ENCODE measurements around the gene B4GALT2. TPM values are rescaled to one million over a fixed set of nuclear protein-coding genes. Genes with fewer than 3 reads are reported as not detected.

B4GALT2 gene
- total and polyA plus RNA-seq, 2 donors (not counting 1 experiment from before 2014, with no cell fraction given): 4.6 to 6.5 TPM

DNA sequence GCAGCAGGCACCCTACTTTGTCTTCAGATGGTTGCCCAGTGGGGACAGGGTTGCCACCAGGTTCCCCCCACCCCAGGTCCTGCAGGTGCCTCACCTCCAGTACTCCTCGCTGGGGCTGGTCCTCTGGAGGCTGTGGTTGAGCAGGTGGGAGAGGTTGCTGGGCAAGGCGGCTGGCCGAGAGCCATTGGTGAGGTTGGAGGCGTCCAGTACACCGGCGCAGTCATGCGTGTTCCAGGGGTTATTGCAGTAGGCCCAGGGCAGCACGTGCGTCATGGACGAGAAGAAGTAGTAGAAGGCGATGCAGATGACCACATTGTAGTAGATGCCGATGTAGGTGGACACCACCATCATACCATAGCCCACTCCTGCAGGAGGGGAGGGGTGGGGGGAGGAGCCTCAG is 29.2 kb downstream of the B4GALT2 start:
- POLR2A ChIA-PET: interaction anchor here (0.7 kb wide), 1 partner anchor 22 kb away, joined by 5 read pairs; no protein-coding TSS in a partner anchor
- no peaks in the 10 kb centered on the region for H3K9me3 Mint-ChIP-seq (ENCODE audit: insufficient read depth)
- no peaks in the 10 kb centered on the region for H3K27me3 Mint-ChIP-seq
- Histone ChIP-seq H3K79me2 (ENCODE audit: control insufficient read depth, insufficient read depth, low read length) (no peaks in the 10 kb centered on the region), H3K4me3 (ENCODE audit: control extremely low read depth in 1 of 5, extremely low read depth in 1 of 5, insufficient read depth in 1 of 5, low read depth in 2 of 5, low read length in 4 of 5) (no peak overlapping the region), H3K9ac (ENCODE audit: low read length) (no peak overlapping the region), H4K20me1 (ENCODE audit: control insufficient read depth, insufficient read depth, low read length, poor library complexity, severe bottlenecking) (no peaks in the 10 kb centered on the region), H3K36me3 (replicated peaks in 1 of 2; ENCODE audit: control extremely low read depth in 1 of 2, control insufficient read depth in 1 of 2, extremely low read depth in 1 of 2, insufficient read depth in 2 of 2, low read length in 1 of 2) (no peaks in the 10 kb centered on the region), H3K4me1 (ENCODE audit: control insufficient read depth in 2 of 2, insufficient read depth in 2 of 2, low read length in 2 of 2) (no peaks in the 10 kb centered on the region), H3K27ac (ENCODE audit: low read length in 2 of 2) (no peak overlapping the region), H3K4me2 (replicated peaks; ENCODE audit: low read depth, low read length, poor library complexity, severe bottlenecking) (no peak overlapping the region), H2AFZ (ENCODE audit: insufficient read depth, low read depth, low read length, poor library complexity, severe bottlenecking) (no peak overlapping the region), H3K9me3 (ENCODE audit: control extremely low read depth in 1 of 3, control insufficient read depth in 2 of 3, insufficient read depth in 1 of 3, low read length in 2 of 3) (no peaks in the 10 kb centered on the region), H3K27me3 (replicated peaks in 1 of 4; ENCODE audit: control extremely low read depth in 1 of 4, control insufficient read depth in 3 of 4, insufficient read depth in 4 of 4, low read length in 3 of 4) (no peaks in the 10 kb centered on the region)
- H3K27ac Mint-ChIP-seq: no peak overlapping the region
- DNase-seq (no peak), ATAC-seq (ENCODE audit: low read depth) (no peak)
- WGBS (ENCODE audit: insufficient coverage): 100% methylated on average over 6 of the region's 12 CpGs
- intact Hi-C loops (cut with micrococcal nuclease): no loop called here
- H3K4me3 Mint-ChIP-seq: no peak overlapping the region
- no peaks in the 10 kb centered on the region for H3K4me1 Mint-ChIP-seq
- CTCF ChIA-PET: interaction anchor here (0.7 to 4.4 kb wide), 4 partner anchors 22 to 41 kb away, joined by 3 to 227 read pairs (median 3); partner anchors contain the start of gene SLC6A9
- TF ChIP-seq EZH2 (IDR thresholded peaks at IDR 0.05; ENCODE audit: borderline replicate concordance, insufficient read depth, low read depth, low read length, poor library complexity, severe bottlenecking): no peak
- no peak for TF ChIP-seq CTCF (IDR thresholded peaks at IDR 0.05)

DNA sequence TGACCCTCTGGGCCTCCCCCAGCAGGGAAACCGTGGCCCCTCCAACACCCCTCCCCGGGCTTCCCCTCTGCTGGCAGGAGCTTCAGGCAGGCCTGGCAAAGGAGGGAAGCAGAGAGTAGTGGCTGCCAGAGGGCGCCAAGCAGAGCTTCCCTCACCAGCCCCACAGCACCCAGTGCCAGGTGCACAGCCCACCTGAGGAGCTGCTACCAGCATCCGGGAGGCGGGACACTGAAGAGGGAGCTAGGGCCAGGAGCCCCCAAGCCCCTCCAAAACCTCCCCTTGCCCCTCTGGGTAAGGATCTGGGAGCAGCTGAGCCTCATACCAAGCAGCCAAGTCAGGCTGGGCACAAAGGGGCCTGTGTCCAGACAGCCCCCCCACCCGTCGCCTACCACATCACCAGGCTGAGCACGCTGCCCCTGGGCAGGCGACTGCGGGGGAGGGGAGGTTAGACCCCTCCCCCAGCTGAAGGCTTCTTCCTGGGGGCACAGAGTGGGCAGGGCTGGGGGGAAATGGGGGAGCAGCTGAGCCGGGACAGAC is 32.0 kb downstream of the B4GALT2 start:
- POLR2A ChIA-PET: no interaction called here

More for the DNA sequence above, 32.0 kb downstream of the B4GALT2 start:
- CTCF ChIA-PET: interaction anchor here (2.6 kb wide), 1 partner anchor 25 kb away, joined by 11 read pairs; no protein-coding TSS in a partner anchor
- peaks cover 9% of the 10 kb centered on the region for H3K27me3 Mint-ChIP-seq
- WGBS (ENCODE audit: insufficient coverage): 95% methylated on average over 3 of the region's 11 CpGs
- no peaks in the 10 kb centered on the region for H3K27me3 ChIP-seq (replicated peaks in 1 of 4; ENCODE audit: control extremely low read depth in 1 of 4, control insufficient read depth in 3 of 4, insufficient read depth in 4 of 4, low read length in 3 of 4)
- H2AFZ ChIP-seq (ENCODE audit: insufficient read depth, low read depth, low read length, poor library complexity, severe bottlenecking): no peak overlapping the region
- no peaks in the 10 kb centered on the region for H3K9me3 ChIP-seq (ENCODE audit: control extremely low read depth in 1 of 3, control insufficient read depth in 2 of 3, insufficient read depth in 1 of 3, low read length in 2 of 3)
- intact Hi-C loops (cut with micrococcal nuclease): no loop called here
- no peaks in the 10 kb centered on the region for H3K79me2 ChIP-seq (ENCODE audit: control insufficient read depth, insufficient read depth, low read length)
- H3K4me2 ChIP-seq (replicated peaks; ENCODE audit: low read depth, low read length, poor library complexity, severe bottlenecking): no peak overlapping the region
- H3K4me3 ChIP-seq (ENCODE audit: control extremely low read depth in 1 of 5, extremely low read depth in 1 of 5, insufficient read depth in 1 of 5, low read depth in 2 of 5, low read length in 4 of 5): no peak overlapping the region
- DNase-seq (no peak), ATAC-seq (ENCODE audit: low read depth) (no peak)
- no peaks in the 10 kb centered on the region for H3K9me3 Mint-ChIP-seq (ENCODE audit: insufficient read depth)
- H3K4me3 Mint-ChIP-seq: no peak overlapping the region
- no peaks in the 10 kb centered on the region for H3K4me1 ChIP-seq (ENCODE audit: control insufficient read depth in 2 of 2, insufficient read depth in 2 of 2, low read length in 2 of 2)
- H3K9ac ChIP-seq (ENCODE audit: low read length): no peak overlapping the region
- TF ChIP-seq EZH2 (IDR thresholded peaks at IDR 0.05; ENCODE audit: borderline replicate concordance, insufficient read depth, low read depth, low read length, poor library complexity, severe bottlenecking) (no peak), CTCF (IDR thresholded peaks at IDR 0.05) (no peak)
- H3K27ac Mint-ChIP-seq: no peak overlapping the region
- no peak overlapping the region for H3K27ac ChIP-seq (ENCODE audit: low read length in 2 of 2)
- no peaks in the 10 kb centered on the region for H3K4me1 Mint-ChIP-seq
- no peaks in the 10 kb centered on the region for H3K36me3 ChIP-seq (replicated peaks in 1 of 2; ENCODE audit: control extremely low read depth in 1 of 2, control insufficient read depth in 1 of 2, extremely low read depth in 1 of 2, insufficient read depth in 2 of 2, low read length in 1 of 2)
- no peaks in the 10 kb centered on the region for H4K20me1 ChIP-seq (ENCODE audit: control insufficient read depth, insufficient read depth, low read length, poor library complexity, severe bottlenecking)
